Measurements from ENCODE around the gene MFSD6L.

DNA sequence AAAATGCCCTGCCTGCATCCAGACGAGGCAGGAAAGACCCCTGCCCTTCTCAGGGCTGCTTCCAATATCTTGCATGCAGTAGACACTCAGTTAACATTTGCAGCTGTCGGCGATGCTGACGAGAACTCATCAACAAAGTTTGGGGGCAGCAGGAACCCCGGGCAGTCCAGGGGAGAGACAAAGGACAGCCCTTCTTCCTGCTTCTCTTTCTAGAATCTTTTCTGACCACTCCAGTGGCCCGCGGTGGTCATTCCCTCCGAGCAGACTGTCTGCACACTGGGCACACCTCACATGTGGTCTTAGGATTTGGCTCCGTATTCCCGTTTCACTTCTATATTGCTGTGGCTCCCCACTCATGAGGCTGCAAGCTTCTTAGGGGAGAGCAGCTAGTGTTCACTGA, 31.0 kb upstream of the MFSD6L start:
- TF ChIP-seq CHD4 (IDR thresholded peaks at IDR 0.05) (no peak), POLR2A (IDR thresholded peaks at IDR 0.05; ENCODE audit: low read depth, low read length) (no peak), TARDBP (IDR thresholded peaks at IDR 0.05; ENCODE audit: borderline replicate concordance) (no peak), GATAD2B (conservative IDR thresholded peaks at IDR 0.05; ENCODE audit: low read depth) (no peak), SIN3A (IDR thresholded peaks at IDR 0.05; ENCODE audit: low read depth, low read length) (no peak), MXI1 (IDR thresholded peaks at IDR 0.05; ENCODE audit: low read depth, low read length) (no peak), SMC3 (IDR thresholded peaks at IDR 0.05; ENCODE audit: borderline replicate concordance, low read length) (no peak)
- TF ChIP-seq, protein P1, sequence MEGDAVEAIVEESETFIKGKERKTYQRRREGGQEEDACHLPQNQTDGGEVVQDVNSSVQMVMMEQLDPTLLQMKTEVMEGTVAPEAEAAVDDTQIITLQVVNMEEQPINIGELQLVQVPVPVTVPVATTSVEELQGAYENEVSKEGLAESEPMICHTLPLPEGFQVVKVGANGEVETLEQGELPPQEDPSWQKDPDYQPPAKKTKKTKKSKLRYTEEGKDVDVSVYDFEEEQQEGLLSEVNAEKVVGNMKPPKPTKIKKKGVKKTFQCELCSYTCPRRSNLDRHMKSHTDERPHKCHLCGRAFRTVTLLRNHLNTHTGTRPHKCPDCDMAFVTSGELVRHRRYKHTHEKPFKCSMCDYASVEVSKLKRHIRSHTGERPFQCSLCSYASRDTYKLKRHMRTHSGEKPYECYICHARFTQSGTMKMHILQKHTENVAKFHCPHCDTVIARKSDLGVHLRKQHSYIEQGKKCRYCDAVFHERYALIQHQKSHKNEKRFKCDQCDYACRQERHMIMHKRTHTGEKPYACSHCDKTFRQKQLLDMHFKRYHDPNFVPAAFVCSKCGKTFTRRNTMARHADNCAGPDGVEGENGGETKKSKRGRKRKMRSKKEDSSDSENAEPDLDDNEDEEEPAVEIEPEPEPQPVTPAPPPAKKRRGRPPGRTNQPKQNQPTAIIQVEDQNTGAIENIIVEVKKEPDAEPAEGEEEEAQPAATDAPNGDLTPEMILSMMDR (IDR thresholded peaks at IDR 0.05 in 2 of 3, conservative IDR thresholded peaks at IDR 0.05 in 1 of 3; ENCODE audit: control insufficient read depth in 2 of 3, extremely low read depth in 1 of 3, insufficient read depth in 1 of 3, low read depth in 3 of 3, low read length in 3 of 3), result no peak
- TF ChIP-seq, protein P2, sequence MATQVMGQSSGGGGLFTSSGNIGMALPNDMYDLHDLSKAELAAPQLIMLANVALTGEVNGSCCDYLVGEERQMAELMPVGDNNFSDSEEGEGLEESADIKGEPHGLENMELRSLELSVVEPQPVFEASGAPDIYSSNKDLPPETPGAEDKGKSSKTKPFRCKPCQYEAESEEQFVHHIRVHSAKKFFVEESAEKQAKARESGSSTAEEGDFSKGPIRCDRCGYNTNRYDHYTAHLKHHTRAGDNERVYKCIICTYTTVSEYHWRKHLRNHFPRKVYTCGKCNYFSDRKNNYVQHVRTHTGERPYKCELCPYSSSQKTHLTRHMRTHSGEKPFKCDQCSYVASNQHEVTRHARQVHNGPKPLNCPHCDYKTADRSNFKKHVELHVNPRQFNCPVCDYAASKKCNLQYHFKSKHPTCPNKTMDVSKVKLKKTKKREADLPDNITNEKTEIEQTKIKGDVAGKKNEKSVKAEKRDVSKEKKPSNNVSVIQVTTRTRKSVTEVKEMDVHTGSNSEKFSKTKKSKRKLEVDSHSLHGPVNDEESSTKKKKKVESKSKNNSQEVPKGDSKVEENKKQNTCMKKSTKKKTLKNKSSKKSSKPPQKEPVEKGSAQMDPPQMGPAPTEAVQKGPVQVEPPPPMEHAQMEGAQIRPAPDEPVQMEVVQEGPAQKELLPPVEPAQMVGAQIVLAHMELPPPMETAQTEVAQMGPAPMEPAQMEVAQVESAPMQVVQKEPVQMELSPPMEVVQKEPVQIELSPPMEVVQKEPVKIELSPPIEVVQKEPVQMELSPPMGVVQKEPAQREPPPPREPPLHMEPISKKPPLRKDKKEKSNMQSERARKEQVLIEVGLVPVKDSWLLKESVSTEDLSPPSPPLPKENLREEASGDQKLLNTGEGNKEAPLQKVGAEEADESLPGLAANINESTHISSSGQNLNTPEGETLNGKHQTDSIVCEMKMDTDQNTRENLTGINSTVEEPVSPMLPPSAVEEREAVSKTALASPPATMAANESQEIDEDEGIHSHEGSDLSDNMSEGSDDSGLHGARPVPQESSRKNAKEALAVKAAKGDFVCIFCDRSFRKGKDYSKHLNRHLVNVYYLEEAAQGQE (IDR thresholded peaks at IDR 0.05; ENCODE audit: low read depth, low read length), result no peak
